Muscle layer of colon (tissue), 2 donors: ENCODE measurements around the gene BRD9.

Source experiments
- H3K27ac ChIP-seq: one replicate; pipeline ENCODE4 v1.7.0; 2013; ENCODE audit warnings: low read depth, mild to moderate bottlenecking, low read length, moderate library complexity
- H3K27me3 ChIP-seq, 2 donors: one replicate each; pipeline ENCODE4 v1.7.0; 2013; ENCODE audit warnings: low read length in 2 of 2, mild to moderate bottlenecking in 2 of 2; ENCODE audit not compliant: insufficient read depth in 2 of 2, control insufficient read depth in 1 of 2
- H3K36me3 ChIP-seq: one replicate; pipeline ENCODE4 v1.7.0; 2013; ENCODE audit warnings: mild to moderate bottlenecking, low read length; ENCODE audit not compliant: insufficient read depth
- H3K4me1 ChIP-seq: one replicate; pipeline ENCODE4 v1.7.0; 2013; ENCODE audit warnings: mild to moderate bottlenecking, low read length; ENCODE audit not compliant: insufficient read depth
- H3K4me3 ChIP-seq, 2 donors: one replicate each; pipeline ENCODE4 v1.7.0; 2013; ENCODE audit warnings: low read length in 2 of 2, low read depth in 1 of 2, mild to moderate bottlenecking in 1 of 2, moderate library complexity in 1 of 2
- H3K9ac ChIP-seq: one replicate; pipeline ENCODE4 v1.7.0; 2013; ENCODE audit warnings: low read length
- H3K9me3 ChIP-seq: one replicate; pipeline ENCODE4 v1.7.0; 2013; ENCODE audit warnings: mild to moderate bottlenecking, low read length
- donor health status: abdominal sarcoma.
- donor health status: Adenocarcinoma of cecum.

BRD9 gene

GRCh38 chr5:891117-891836 lies 1.3 kb downstream of the BRD9 start:
- Histone ChIP-seq H3K4me1 (peaks cover 16% of the 10 kb centered on the region), H3K27me3 (no peaks in the 10 kb centered on the region), H3K9me3 (no peaks in the 10 kb centered on the region), H3K4me3 (peak overlapping the region; percentile 75 to 87), H3K27ac (no peak overlapping the region), H3K36me3 (peaks cover 39% of the 10 kb centered on the region), H3K9ac (peak overlapping the region; percentile 65)

GRCh38 chr5:889075-889710 lies 3.4 kb downstream of the BRD9 start:
- no peak overlapping the region for H3K4me3 ChIP-seq
- H3K36me3 ChIP-seq, result peaks cover 59% of the 10 kb centered on the region
- H3K9me3 ChIP-seq, result no peaks in the 10 kb centered on the region
- no peak overlapping the region for H3K27ac ChIP-seq
- no peak overlapping the region for H3K9ac ChIP-seq
- no peaks in the 10 kb centered on the region for H3K27me3 ChIP-seq
- H3K4me1 ChIP-seq, result peaks cover 16% of the 10 kb centered on the region

- H3K36me3 ChIP-seq, result peaks cover 65% of the 10 kb centered on the region
- H3K9me3 ChIP-seq, result no peaks in the 10 kb centered on the region
- peaks cover 15% of the 10 kb centered on the region for H3K4me1 ChIP-seq
- H3K27me3 ChIP-seq, result no peaks in the 10 kb centered on the region
- no peak overlapping the region for H3K9ac ChIP-seq
- H3K4me3 ChIP-seq, result no peak overlapping the region
- no peak overlapping the region for H3K27ac ChIP-seq
Observed at GRCh38 chr5:888638-889035, 4.0 kb downstream of the BRD9 start.

- Histone ChIP-seq H3K4me1 (peaks cover 10% of the 10 kb centered on the region), H3K27ac (no peak overlapping the region), H3K9ac (no peak overlapping the region), H3K27me3 (no peaks in the 10 kb centered on the region), H3K36me3 (peaks cover 70% of the 10 kb centered on the region), H3K4me3 (no peak overlapping the region), H3K9me3 (no peaks in the 10 kb centered on the region)
Observed at GRCh38 chr5:887947-888637, 4.5 kb downstream of the BRD9 start.

- Histone ChIP-seq H3K9ac (no peak overlapping the region), H3K9me3 (no peaks in the 10 kb centered on the region), H3K4me3 (no peak overlapping the region), H3K27me3 (no peaks in the 10 kb centered on the region), H3K36me3 (peaks cover 82% of the 10 kb centered on the region), H3K4me1 (peaks cover 8% of the 10 kb centered on the region), H3K27ac (no peak overlapping the region)
Observed at GRCh38 chr5:886716-887325, 5.8 kb downstream of the BRD9 start.

- H3K4me3 ChIP-seq, result no peak overlapping the region
- no peaks in the 10 kb centered on the region for H3K4me1 ChIP-seq
- no peaks in the 10 kb centered on the region for H3K9me3 ChIP-seq
- no peaks in the 10 kb centered on the region for H3K27me3 ChIP-seq
- H3K9ac ChIP-seq, result no peak overlapping the region
- no peak overlapping the region for H3K27ac ChIP-seq
- H3K36me3 ChIP-seq, result peaks cover 90% of the 10 kb centered on the region
Observed at GRCh38 chr5:886036-886435, 6.6 kb downstream of the BRD9 start.

- no peaks in the 10 kb centered on the region for H3K27me3 ChIP-seq
- H3K4me1 ChIP-seq, result no peaks in the 10 kb centered on the region
- no peaks in the 10 kb centered on the region for H3K9me3 ChIP-seq
- H3K27ac ChIP-seq, result no peak overlapping the region
- no peak overlapping the region for H3K4me3 ChIP-seq
- no peak overlapping the region for H3K9ac ChIP-seq
- peaks cover 93% of the 10 kb centered on the region for H3K36me3 ChIP-seq
Observed at GRCh38 chr5:885529-885928, 7.1 kb downstream of the BRD9 start.

GRCh38 chr5:885127-885442 lies 7.5 kb downstream of the BRD9 start:
- H3K4me3 ChIP-seq, result no peak overlapping the region
- peaks cover 89% of the 10 kb centered on the region for H3K36me3 ChIP-seq
- H3K27ac ChIP-seq, result no peak overlapping the region
- no peak overlapping the region for H3K9ac ChIP-seq
- H3K9me3 ChIP-seq, result no peaks in the 10 kb centered on the region
- H3K27me3 ChIP-seq, result no peaks in the 10 kb centered on the region
- H3K4me1 ChIP-seq, result no peaks in the 10 kb centered on the region

- H3K36me3 ChIP-seq, result peaks cover 87% of the 10 kb centered on the region
- H3K27ac ChIP-seq, result no peak overlapping the region
- H3K9me3 ChIP-seq, result no peaks in the 10 kb centered on the region
- no peak overlapping the region for H3K9ac ChIP-seq
- no peaks in the 10 kb centered on the region for H3K4me1 ChIP-seq
- no peaks in the 10 kb centered on the region for H3K27me3 ChIP-seq
- no peak overlapping the region for H3K4me3 ChIP-seq
Observed at GRCh38 chr5:884345-885126, 8.1 kb downstream of the BRD9 start.

- Histone ChIP-seq H3K9me3 (no peaks in the 10 kb centered on the region), H3K36me3 (peaks cover 78% of the 10 kb centered on the region), H3K27ac (no peak overlapping the region), H3K27me3 (no peaks in the 10 kb centered on the region), H3K4me3 (no peak overlapping the region), H3K9ac (no peak overlapping the region), H3K4me1 (no peaks in the 10 kb centered on the region)
Observed at GRCh38 chr5:883475-884181, 9.0 kb downstream of the BRD9 start.
